DOHH2 (cell line): ENCODE data around the gene LCE5A.

Experiments used
- EZH2phosphoT487 ChIP-seq: fragments of 200-600 bp; sonication (generic); IDR thresholded peaks from 2 replicates; pipeline ENCODE4 v1.6.1; 2017; ENCODE audit warnings: borderline replicate concordance, mild to moderate bottlenecking, antibody characterized with exemption, low read length, moderate library complexity, mixed read lengths
- TF ChIP-seq, protein P1 (sequence below): fragments of 200-600 bp; sonication (generic); IDR thresholded peaks from one replicate; pipeline ENCODE4 v1.5.1; 2014; ENCODE audit warnings: antibody characterized with exemption, mild to moderate bottlenecking, low read depth, low read length; ENCODE audit not compliant: poor library complexity, severe bottlenecking

DNA sequence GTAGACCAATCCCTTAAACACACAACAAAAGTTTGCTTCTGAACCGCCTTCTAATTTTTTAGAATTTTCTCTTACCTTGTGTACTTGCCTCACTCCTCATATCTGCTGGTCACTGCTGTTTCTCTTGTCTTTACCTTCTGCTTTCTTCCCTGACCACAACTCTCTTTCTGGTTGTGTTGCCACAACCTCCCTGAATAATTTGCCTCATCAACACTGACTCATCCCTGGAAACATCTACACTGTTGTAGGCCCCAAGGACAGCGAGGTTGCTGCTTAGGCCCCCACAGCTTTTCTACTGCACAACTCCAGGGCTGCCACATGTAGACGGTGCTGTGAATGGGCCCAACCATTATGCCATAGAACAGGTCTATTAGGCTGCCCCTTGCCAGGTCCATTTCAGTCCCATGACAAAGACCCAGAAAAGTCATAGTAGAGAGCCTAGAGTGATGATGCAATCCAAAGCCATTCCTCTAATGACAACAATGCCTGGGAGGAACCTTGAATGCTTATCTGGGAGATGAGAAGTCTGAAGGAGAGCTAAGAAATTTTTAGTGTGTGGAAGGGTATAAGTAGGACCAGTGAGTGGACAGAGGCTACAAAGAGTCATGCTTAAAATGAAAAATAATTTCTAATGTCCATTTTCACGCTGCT, 36.6 kb upstream of the LCE5A start:
- TF ChIP-seq, protein P1, sequence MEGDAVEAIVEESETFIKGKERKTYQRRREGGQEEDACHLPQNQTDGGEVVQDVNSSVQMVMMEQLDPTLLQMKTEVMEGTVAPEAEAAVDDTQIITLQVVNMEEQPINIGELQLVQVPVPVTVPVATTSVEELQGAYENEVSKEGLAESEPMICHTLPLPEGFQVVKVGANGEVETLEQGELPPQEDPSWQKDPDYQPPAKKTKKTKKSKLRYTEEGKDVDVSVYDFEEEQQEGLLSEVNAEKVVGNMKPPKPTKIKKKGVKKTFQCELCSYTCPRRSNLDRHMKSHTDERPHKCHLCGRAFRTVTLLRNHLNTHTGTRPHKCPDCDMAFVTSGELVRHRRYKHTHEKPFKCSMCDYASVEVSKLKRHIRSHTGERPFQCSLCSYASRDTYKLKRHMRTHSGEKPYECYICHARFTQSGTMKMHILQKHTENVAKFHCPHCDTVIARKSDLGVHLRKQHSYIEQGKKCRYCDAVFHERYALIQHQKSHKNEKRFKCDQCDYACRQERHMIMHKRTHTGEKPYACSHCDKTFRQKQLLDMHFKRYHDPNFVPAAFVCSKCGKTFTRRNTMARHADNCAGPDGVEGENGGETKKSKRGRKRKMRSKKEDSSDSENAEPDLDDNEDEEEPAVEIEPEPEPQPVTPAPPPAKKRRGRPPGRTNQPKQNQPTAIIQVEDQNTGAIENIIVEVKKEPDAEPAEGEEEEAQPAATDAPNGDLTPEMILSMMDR: no peak
- TF ChIP-seq EZH2phosphoT487: no peak
